NCI-H524 treated with DMSO at 0.1 percent for 48 hours (cell line): ENCODE results near the gene KCMF1.
A peak's percentile ranks its signal among the peaks of the same experiment; 100 is the strongest.
"Not testable (repeated sequence)": the region's sequence is repeated elsewhere in the genome, so short reads cannot be mapped to it uniquely, and the experiment has no call there.

ENCODE experiments used
- DNase-seq: peaks from one replicate; lab custom pipeline; 2025; lab: John Stamatoyannopoulos, UW

Gene KCMF1

GRCh38 chr2:84970868-84971509 lies at the start of gene KCMF1:
Gene KCMF1, plus strand, starts transcription at chr2:84971161. Its CDS starts 291 bp downstream, at chr2:84971452.
- DNase-seq: no peak

GRCh38 chr2:84923009-84923408 lies 48.0 kb upstream of the KCMF1 start:
- DNase-seq: no peak

GRCh38 chr2:84924173-84925106 lies 46.5 kb upstream of the KCMF1 start:
- no peak for DNase-seq

- no peak for DNase-seq
Observed at GRCh38 chr2:84925336-84925723, 45.6 kb upstream of the KCMF1 start.

GRCh38 chr2:84925724-84926376 lies 45.1 kb upstream of the KCMF1 start:
- DNase-seq: peak; percentile 81

- DNase-seq: no peak
Observed at GRCh38 chr2:84927275-84927627, 43.7 kb upstream of the KCMF1 start.

GRCh38 chr2:84931384-84931821 lies 39.6 kb upstream of the KCMF1 start:
- no peak for DNase-seq

GRCh38 chr2:84938194-84938879 lies 32.6 kb upstream of the KCMF1 start:
- no peak for DNase-seq

- DNase-seq: no peak
Observed at GRCh38 chr2:84939426-84940087, 31.4 kb upstream of the KCMF1 start.

- DNase-seq: no peak
Observed at GRCh38 chr2:84940088-84940470, 30.9 kb upstream of the KCMF1 start.

- DNase-seq: no peak
Observed at GRCh38 chr2:84940831-84941412, 30.0 kb upstream of the KCMF1 start.

- no peak for DNase-seq
Observed at GRCh38 chr2:84942166-84942565, 28.8 kb upstream of the KCMF1 start.

- no peak for DNase-seq
Observed at GRCh38 chr2:84942964-84943421, 28.0 kb upstream of the KCMF1 start.

- DNase-seq: no peak
Observed at GRCh38 chr2:84944295-84944909, 26.6 kb upstream of the KCMF1 start.

GRCh38 chr2:84945838-84946203 lies 25.1 kb upstream of the KCMF1 start:
- not testable (repeated sequence) for DNase-seq

- DNase-seq: no peak
Observed at GRCh38 chr2:84946204-84947009, 24.6 kb upstream of the KCMF1 start.

- DNase-seq: no peak
Observed at GRCh38 chr2:84947010-84947593, 23.9 kb upstream of the KCMF1 start.

GRCh38 chr2:84953535-84953934 lies 17.4 kb upstream of the KCMF1 start:
- DNase-seq: no peak

GRCh38 chr2:84954329-84954728 lies 16.6 kb upstream of the KCMF1 start:
- DNase-seq: no peak
